Upper lobe of right lung (tissue), 1 donor: ENCODE results near the gene ABCB11. TPM values are rescaled to one million over a fixed set of nuclear protein-coding genes. Genes with fewer than 3 reads are reported as not detected.
"Not testable (repeated sequence)": the region's sequence is repeated elsewhere in the genome, so short reads cannot be mapped to it uniquely, and the experiment has no call there.

ENCODE experiments used
- ATAC-seq: fragments of 200-7000 bp; cut with Tn5 transposase; one replicate; pipeline ENCODE4 v1.9.1; 2020; ENCODE audit warnings: mild to moderate bottlenecking, moderate library complexity
- DNase-seq: peaks from one replicate; pipeline ENCODE4 v3.0.0-alpha.2; 2020
- H3K27ac ChIP-seq: fragments of 200-600 bp; one replicate; pipeline ENCODE4 v1.8.0; 2022
- H3K27me3 ChIP-seq: fragments of 200-600 bp; one replicate; pipeline ENCODE4 v1.8.0; 2022; ENCODE audit warnings: mild to moderate bottlenecking
- H3K36me3 ChIP-seq: fragments of 200-600 bp; one replicate; pipeline ENCODE4 v1.8.0; 2022
- H3K4me1 ChIP-seq: fragments of 200-600 bp; one replicate; pipeline ENCODE4 v1.8.0; 2022
- H3K4me3 ChIP-seq: fragments of 200-600 bp; one replicate; pipeline ENCODE4 v1.8.0; 2022; ENCODE audit warnings: mild to moderate bottlenecking
- H3K9me3 ChIP-seq: fragments of 200-600 bp; one replicate; pipeline ENCODE4 v1.8.0; 2022
- intact Hi-C: fragments of 100-400 bp; cut with DNase I; formaldehyde crosslinking; loops from one replicate; pipeline ENCODE4 v1.11.0; 2022
- total RNA-seq: library from RNA; stranded (reverse); fragmentation: NEBNext Ultra II Directional; extraction: Animal tissue kit (Norgen Biotek cat#: 25700); gene quantifications from one replicate; pipeline ENCODE4 v1.2.1, GENCODE V29; 2021
- TF ChIP-seq, protein P1 (sequence below): fragments of 200-600 bp; IDR thresholded peaks from one replicate; pipeline ENCODE4 v1.8.0; 2022; ENCODE audit warnings: antibody characterized with exemption
- donor health status: DM: no; HTN: yes; CAD: no; lungs with severe emphysema.

ABCB11 gene
- total RNA-seq, 1 donor from 2014 or later: 0.06 TPM

DNA sequence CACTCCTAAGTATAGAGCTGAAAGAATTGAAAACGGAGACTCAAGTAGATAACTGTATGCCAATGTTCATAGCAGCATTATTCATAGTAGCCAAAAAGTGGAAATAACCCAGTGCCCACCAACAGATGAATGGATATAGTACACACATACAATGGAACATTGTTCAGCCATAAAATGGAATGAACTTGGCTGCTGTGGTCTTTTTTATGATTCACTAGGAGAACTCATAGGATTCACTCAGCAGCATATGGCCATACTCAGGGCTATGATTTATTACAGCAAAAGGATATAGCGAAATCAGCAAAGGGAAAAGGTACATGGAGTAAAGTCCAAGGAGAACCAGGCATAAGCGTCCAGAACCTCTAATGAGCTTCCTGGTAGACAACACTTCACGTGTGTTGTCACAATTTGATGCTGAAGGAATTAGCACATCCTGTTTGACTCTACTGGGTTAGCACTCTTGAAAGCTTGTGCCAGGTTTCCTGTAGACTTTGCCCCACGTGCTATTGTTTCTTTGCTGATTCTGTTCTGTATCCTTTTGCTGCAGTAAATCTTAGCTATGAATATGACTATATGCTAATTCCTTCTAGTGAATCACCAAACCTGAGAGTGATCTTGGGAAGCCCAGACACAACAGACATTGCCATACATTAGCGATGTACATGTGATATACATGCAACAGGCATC, 156.6 kb downstream of the ABCB11 start:
- Histone ChIP-seq H3K4me3 (no peak overlapping the region), H3K27me3 (no peaks in the 10 kb centered on the region), H3K4me1 (no peaks in the 10 kb centered on the region), H3K9me3 (no peaks in the 10 kb centered on the region), H3K27ac (no peak overlapping the region), H3K36me3 (no peaks in the 10 kb centered on the region)
- intact Hi-C loops: no loop called here
- no peak for DNase-seq
- TF ChIP-seq, protein P1, sequence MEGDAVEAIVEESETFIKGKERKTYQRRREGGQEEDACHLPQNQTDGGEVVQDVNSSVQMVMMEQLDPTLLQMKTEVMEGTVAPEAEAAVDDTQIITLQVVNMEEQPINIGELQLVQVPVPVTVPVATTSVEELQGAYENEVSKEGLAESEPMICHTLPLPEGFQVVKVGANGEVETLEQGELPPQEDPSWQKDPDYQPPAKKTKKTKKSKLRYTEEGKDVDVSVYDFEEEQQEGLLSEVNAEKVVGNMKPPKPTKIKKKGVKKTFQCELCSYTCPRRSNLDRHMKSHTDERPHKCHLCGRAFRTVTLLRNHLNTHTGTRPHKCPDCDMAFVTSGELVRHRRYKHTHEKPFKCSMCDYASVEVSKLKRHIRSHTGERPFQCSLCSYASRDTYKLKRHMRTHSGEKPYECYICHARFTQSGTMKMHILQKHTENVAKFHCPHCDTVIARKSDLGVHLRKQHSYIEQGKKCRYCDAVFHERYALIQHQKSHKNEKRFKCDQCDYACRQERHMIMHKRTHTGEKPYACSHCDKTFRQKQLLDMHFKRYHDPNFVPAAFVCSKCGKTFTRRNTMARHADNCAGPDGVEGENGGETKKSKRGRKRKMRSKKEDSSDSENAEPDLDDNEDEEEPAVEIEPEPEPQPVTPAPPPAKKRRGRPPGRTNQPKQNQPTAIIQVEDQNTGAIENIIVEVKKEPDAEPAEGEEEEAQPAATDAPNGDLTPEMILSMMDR: no peak
- ATAC-seq: no peak

DNA sequence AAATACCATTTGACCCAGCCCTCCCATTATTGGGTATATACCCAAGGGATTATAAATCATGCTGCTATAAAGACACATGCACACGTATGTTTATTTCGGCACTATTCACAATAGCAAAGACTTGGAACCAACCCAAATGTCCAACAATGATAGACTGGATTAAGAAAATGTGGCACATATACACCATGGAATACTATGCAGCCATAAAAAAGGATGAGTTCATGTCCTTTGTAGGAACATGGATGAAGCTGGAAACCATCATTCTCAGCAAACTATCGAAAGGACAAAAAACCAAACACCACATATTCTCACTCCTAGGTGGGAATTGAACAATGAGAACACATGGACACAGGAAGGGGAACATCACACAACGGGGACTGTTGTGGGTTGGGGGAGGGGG, 160.3 kb downstream of the ABCB11 start:
- H3K36me3 ChIP-seq, DNase-seq, H3K9me3 ChIP-seq, H3K27ac ChIP-seq, intact Hi-C loops, H3K27me3 ChIP-seq, H3K4me1 ChIP-seq, H3K4me3 ChIP-seq, ATAC-seq: not testable (repeated sequence)

Other genes starting within 250 kb of the ABCB11 start
- gene NOSTRIN, start 228.7 kb downstream of the ABCB11 start, total RNA-seq: 70.0 TPM
- 0.38 TPM for gene SPC25, start 140.9 kb downstream of the ABCB11 start, total RNA-seq
- not detected for gene G6PC2, start 130.0 kb downstream of the ABCB11 start, total RNA-seq
- gene DHRS9, start 38.2 kb upstream of the ABCB11 start, total RNA-seq: 7.6 TPM